ENCODE data around the gene MIA.

Gene MIA

DNA sequence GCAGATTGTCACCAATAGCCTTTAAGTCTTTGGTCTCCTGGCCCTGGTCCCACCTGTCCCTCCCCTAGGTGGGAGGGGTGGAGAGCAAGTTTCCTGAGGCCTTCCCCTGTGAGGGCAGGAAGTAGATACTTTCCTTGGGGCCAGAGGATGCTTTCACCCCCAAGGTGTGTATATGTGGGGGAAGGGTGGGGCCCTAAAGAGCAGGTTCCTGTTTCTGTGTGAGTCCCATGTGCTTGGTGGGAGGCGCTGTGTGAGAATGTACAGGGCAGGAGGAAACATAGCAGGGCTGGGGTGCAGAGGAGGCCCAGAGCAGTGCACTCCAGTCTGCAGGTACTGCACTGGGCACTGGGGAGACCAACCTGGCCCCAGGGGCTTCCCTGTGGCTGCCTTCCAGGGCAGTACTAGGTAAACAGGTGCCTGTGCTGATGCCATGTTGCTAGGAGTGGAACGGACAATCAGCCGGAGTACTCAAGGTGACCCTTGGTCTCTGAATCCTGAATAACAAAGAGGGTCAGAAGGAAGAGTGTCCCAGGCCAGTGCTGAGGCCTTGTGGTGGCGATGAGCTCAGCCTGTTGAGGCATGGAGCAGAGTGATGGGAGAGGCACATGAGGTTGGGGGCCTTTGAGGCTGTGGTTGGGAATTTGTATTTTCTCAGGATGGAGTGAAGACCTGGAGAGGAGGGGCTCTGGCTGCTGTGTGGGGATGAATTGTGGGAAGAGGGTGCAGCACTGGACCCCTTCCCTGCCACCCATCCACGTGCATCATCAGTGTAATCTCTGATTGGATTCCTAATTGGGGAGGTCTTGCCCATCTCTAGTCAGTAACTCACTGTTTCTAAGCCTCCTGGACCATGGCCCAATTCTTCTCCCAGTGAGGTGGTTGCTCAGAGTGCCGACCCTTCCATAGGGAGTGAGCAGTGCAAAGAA is 28.8 kb downstream of the MIA start:
- TF ChIP-seq, protein P1, sequence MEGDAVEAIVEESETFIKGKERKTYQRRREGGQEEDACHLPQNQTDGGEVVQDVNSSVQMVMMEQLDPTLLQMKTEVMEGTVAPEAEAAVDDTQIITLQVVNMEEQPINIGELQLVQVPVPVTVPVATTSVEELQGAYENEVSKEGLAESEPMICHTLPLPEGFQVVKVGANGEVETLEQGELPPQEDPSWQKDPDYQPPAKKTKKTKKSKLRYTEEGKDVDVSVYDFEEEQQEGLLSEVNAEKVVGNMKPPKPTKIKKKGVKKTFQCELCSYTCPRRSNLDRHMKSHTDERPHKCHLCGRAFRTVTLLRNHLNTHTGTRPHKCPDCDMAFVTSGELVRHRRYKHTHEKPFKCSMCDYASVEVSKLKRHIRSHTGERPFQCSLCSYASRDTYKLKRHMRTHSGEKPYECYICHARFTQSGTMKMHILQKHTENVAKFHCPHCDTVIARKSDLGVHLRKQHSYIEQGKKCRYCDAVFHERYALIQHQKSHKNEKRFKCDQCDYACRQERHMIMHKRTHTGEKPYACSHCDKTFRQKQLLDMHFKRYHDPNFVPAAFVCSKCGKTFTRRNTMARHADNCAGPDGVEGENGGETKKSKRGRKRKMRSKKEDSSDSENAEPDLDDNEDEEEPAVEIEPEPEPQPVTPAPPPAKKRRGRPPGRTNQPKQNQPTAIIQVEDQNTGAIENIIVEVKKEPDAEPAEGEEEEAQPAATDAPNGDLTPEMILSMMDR (IDR thresholded peaks at IDR 0.05; ENCODE audit: insufficient read depth, low read length, missing control alignments): no peak
- ChIA-PET CTCF (interaction anchor here (5.0 to 5.6 kb wide), 2 partner anchors 16 to 142 kb away, joined by 28 to 58 read pairs; no protein-coding TSS in a partner anchor), POLR2A (interaction anchor here (1.7 kb wide), 1 partner anchor 54 kb away, joined by 4 read pairs; the partner anchor contains the start of genes ACTMAP and SNRPA)
- H3K4me3 ChIP-seq (ENCODE audit: low read depth, low read length): no peak overlapping the region
- no peak for DNase-seq (ENCODE audit: low read depth, low spot score)

DNA sequence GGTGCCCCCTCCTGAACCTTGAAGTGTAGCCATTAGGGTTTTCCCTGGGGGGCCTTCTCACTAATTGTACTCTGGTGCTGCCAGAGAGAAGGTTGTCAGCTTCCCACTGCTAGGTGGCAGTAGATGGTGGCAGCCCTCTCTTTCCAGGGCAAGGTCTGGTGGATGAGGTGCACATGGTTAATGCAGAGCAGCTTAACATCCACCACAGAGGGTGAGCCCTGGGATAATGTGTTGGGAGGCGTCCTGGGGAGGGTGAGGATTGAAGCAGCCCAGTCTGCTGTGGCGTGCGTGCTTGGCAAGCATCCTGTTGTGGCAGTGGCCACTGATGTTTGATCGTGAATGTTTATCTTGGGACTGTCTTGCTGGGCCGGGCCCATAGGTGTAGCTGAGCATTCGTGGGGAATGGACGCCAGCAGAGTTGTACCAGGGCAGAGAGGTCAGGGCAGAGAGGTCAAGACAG is 29.5 kb downstream of the MIA start:
- DNase-seq (ENCODE audit: low read depth, low spot score): no peak
- ChIA-PET POLR2A (interaction anchor here (0.6 to 1.7 kb wide), 2 partner anchors 54 to 146 kb away, joined by 3 to 4 read pairs; partner anchors contain the start of genes ACTMAP and SNRPA), CTCF (interaction anchor here (3.2 to 5.6 kb wide), 3 partner anchors 15 to 143 kb away, joined by 21 to 58 read pairs (median 28); partner anchors contain the start of gene RAB4B)
- TF ChIP-seq, protein P1 (IDR thresholded peaks at IDR 0.05; ENCODE audit: insufficient read depth, low read length, missing control alignments): peak; percentile 7
- H3K4me3 ChIP-seq (ENCODE audit: low read depth, low read length): no peak overlapping the region

DNA sequence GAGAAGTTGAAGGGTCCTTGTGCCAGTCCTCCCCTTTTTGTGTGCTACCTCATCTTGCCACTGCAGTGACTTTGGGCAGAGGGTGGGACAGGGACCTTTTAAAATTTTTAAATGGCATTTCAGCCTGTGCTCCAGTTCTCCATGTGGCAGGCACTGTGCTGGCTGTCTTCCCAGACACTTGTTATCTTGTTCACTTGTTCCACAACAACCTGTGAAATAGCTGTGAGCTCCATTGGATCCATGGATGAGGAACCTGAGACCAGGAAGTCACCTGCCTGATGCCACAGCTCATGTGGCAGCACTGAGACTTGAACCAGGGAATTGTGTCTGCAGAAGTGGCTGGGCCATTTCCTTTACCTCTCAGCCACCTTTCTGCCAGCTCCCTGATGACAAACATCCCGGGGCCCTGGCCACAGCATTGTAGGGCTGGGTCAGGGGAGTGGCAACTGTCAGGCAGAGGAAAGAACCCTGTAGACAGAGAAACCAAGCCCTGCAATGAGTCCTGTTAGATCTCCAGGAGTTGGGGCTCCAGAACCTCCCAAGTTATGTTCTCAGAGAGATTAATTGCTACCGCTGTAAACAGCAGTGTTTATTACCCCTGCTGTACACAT is 30.0 kb downstream of the MIA start:
- no peak for DNase-seq (ENCODE audit: low read depth, low spot score)
- CTCF ChIA-PET: interaction anchor here (0.6 to 5.6 kb wide), 6 partner anchors 11 to 147 kb away, joined by 3 to 58 read pairs (median 16); partner anchors contain the start of gene RAB4B
- TF ChIP-seq, protein P1 (IDR thresholded peaks at IDR 0.05; ENCODE audit: insufficient read depth, low read length, missing control alignments): no peak
- POLR2A ChIA-PET: interaction anchor here (0.6 to 1.7 kb wide), 3 partner anchors 28 to 147 kb away, joined by 3 to 4 read pairs (median 3); partner anchors contain the start of genes ACTMAP, RAB4B and SNRPA
- no peak overlapping the region for H3K4me3 ChIP-seq (ENCODE audit: low read depth, low read length)

DNA sequence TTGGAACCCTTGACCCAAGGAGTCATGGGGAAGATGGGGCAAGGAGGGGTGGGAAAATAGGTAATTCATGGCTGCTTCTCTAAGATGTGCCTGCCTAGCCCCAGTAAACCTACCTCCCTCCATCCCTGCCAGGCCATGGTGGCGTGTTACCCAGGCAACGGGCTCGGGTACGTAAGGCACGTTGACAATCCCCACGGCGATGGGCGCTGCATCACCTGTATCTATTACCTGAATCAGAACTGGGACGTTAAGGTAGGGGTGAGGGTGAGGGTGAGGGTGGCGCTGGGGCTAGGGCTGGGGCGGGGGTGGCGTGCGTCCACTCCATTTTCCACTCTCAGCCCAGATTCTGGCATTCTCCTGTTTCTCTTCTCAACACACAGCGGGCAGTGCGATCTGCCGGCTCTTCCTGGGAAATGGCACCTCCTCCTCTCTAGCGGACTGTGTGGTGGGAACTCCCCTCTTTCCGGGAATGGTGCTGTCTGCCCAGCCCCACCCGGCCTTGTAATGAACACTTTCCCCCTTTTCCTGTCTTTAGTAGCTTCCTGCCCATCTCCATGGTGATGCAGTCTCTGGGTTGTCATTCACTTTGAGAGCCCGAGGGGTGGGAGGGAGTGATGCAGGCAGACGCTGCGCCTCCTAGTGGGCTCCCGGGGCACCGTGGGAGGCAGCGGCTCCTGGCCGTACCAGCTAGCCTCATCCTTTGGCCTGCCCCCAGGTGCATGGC is 31.3 kb downstream of the MIA start:
- TF ChIP-seq, protein P1 (IDR thresholded peaks at IDR 0.05; ENCODE audit: insufficient read depth, low read length, missing control alignments): peak; percentile 98
- DNase-seq (ENCODE audit: low read depth, low spot score): peak; percentile 63
- peak overlapping the region; percentile 20 for H3K4me3 ChIP-seq (ENCODE audit: low read depth, low read length)
- POLR2A ChIA-PET: interaction anchor here (1.1 to 1.2 kb wide), 2 partner anchors 13 to 29 kb away, joined by 3 to 4 read pairs; partner anchors contain the start of gene RAB4B
- CTCF ChIA-PET: interaction anchor here (0.6 to 5.6 kb wide), 25 partner anchors 10 to 155 kb away, joined by 3 to 58 read pairs (median 3); partner anchors contain the start of gene RAB4B

DNA sequence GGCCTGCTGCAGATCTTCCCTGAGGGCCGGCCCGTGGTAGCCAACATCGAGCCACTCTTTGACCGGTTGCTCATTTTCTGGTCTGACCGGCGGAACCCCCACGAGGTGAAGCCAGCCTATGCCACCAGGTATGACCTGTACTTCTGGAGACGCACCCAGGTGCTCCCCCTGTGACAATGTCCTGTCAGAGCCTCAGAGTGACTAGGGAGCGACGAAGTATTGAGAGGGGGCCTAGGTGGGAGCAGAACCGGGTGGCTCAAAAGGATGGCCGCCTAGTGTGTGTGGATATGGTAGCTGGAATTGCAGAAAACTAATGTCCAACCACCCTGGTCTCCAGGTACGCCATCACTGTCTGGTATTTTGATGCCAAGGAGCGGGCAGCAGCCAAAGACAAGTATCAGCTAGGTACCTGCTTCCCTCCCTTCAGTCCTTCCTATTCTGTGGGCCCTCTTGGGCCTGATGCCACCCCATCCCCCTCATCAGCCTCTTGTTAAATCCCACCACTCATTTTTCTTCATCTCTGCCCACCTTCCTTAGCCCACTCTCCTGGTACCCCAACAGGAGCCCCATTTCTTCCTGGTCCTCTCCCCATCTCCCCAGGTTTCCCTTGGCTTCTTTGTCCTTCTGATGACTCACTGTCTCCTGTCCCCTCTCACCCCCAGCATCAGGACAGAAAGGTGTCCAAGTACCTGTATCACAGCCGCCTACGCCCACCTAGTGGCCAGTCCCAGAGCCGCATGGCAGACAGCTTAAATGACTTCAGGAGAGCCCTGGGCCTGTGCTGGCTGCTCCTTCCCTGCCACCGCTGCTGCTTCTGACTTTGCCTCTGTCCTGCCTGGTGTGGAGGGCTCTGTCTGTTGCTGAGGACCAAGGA is 32.1 kb downstream of the MIA start:
- CTCF ChIA-PET: interaction anchor here (0.7 to 5.6 kb wide), 22 partner anchors 9 to 155 kb away, joined by 3 to 58 read pairs (median 3); partner anchors contain the start of gene RAB4B
- DNase-seq (ENCODE audit: low read depth, low spot score): no peak
- POLR2A ChIA-PET: interaction anchor here (1.1 kb wide), 1 partner anchor 13 kb away, joined by 4 read pairs; no protein-coding TSS in a partner anchor
- no peak overlapping the region for H3K4me3 ChIP-seq (ENCODE audit: low read depth, low read length)
- TF ChIP-seq, protein P1 (IDR thresholded peaks at IDR 0.05; ENCODE audit: insufficient read depth, low read length, missing control alignments): peak; percentile 24
